GM12878 (cell line): Measurements from ENCODE around the gene PRCC. TPM values are rescaled to one million over a fixed set of nuclear protein-coding genes. Genes with fewer than 3 reads are reported as not detected.

ENCODE experiments used
- ATAC-seq: fragments of 200-7000 bp; cut with Tn5 transposase; 3 replicates; pipeline ENCODE4 v1.9.1; 2020; ENCODE audit warnings: mild to moderate bottlenecking, moderate library complexity
- BruUV-seq: library from RNA; stranded (reverse); fragments of 400-500 nt; replicated peaks from 2 replicates; lab custom pipeline; 2021; lab: Mats Ljungman, UMichigan
- CTCF ChIA-PET: fragments of 300-600 bp; sonication (Branson Sonifier 250); formaldehyde crosslinking; extraction: SDS; loops from one replicate; lab custom pipeline; 2021; ENCODE audit warnings: inconsistent platforms; lab: Yijun Ruan, JAX
- POLR2A ChIA-PET: fragments of 350-600 bp; formaldehyde crosslinking; extraction: SDS; loops from one replicate; lab custom pipeline; 2021; ENCODE audit warnings: inconsistent platforms; lab: Charles Lee
- RAD21 ChIA-PET: fragments of 300-600 bp; sonication (Branson Sonifier 250); formaldehyde crosslinking; loops from one replicate; lab custom pipeline; 2023; ENCODE audit warnings: antibody characterized with exemption; ENCODE audit not compliant: unreplicated experiment; lab: Charles Lee
- SMC1A ChIA-PET: fragments of 300-600 bp; sonication (Branson Sonifier 250); formaldehyde crosslinking; loops from one replicate; lab custom pipeline; 2023; ENCODE audit not compliant: unreplicated experiment, uncharacterized antibody; lab: Charles Lee
- DNase-seq: peaks from one replicate; pipeline ENCODE4 v3.0.0-alpha.2; 2011; ENCODE audit warnings: low read depth, low spot score
- FAIRE-seq: peaks from 3 replicates; lab custom pipeline; 2011; peaks lifted over from hg19 to GRCh38; lab: Jason Lieb, UNC
- H2AFZ ChIP-seq: 2 replicates; pipeline ENCODE4 v1.6.0; 2011; ENCODE audit warnings: low read depth, low read length, control low read depth; ENCODE audit not compliant: control insufficient read depth
- H3K27ac ChIP-seq: 2 replicates; pipeline ENCODE4 v1.5.1; 2011; ENCODE audit warnings: control low read depth; ENCODE audit not compliant: control insufficient read depth, insufficient read depth
- H3K27me3 ChIP-seq, 2 experiments: replicated peaks in 1 of 2; 2 replicates each; pipeline versions ENCODE4 v1.6.0 to v1.6.1; 2011; ENCODE audit warnings: low read length in 1 of 2; ENCODE audit not compliant: control insufficient read depth in 2 of 2, insufficient read depth in 2 of 2
- H3K36me3 ChIP-seq, 2 experiments: 2 replicates each; pipeline ENCODE4 v1.5.1; 2011; ENCODE audit warnings: low read length in 1 of 2; ENCODE audit not compliant: control insufficient read depth in 2 of 2, insufficient read depth in 2 of 2
- H3K4me1 ChIP-seq: 2 replicates; pipeline ENCODE4 v1.6.1; 2011; ENCODE audit warnings: mild to moderate bottlenecking, low read length, moderate library complexity, mixed read lengths; ENCODE audit not compliant: control insufficient read depth, insufficient read depth
- H3K4me2 ChIP-seq: 2 replicates; pipeline ENCODE4 v1.6.0; 2011; ENCODE audit warnings: control low read depth; ENCODE audit not compliant: control insufficient read depth, insufficient read depth
- H3K4me3 ChIP-seq: fragments of 200-600 bp; sonication (generic); 2 replicates; pipeline ENCODE4 v1.5.1; 2016
- H3K79me2 ChIP-seq: 2 replicates; pipeline ENCODE4 v1.6.0; 2011; ENCODE audit warnings: low read length; ENCODE audit not compliant: control insufficient read depth, insufficient read depth
- H3K9ac ChIP-seq: 2 replicates; pipeline ENCODE4 v1.8.0; 2011; ENCODE audit warnings: low read length, control low read depth, mixed read lengths; ENCODE audit not compliant: control insufficient read depth, insufficient read depth
- H3K9me3 ChIP-seq: replicated peaks from 3 replicates; pipeline ENCODE4 v1.5.1; 2011; ENCODE audit warnings: mild to moderate bottlenecking, low read length; ENCODE audit not compliant: control insufficient read depth, insufficient read depth
- H4K20me1 ChIP-seq: 2 replicates; pipeline ENCODE4 v1.6.0; 2011; ENCODE audit not compliant: control insufficient read depth, insufficient read depth
- ATF7 ChIP-seq: fragments of 450-650 bp; IDR thresholded peaks from 2 replicates; pipeline ENCODE4 v1.6.1; 2016; ENCODE audit warnings: low read depth, mild to moderate bottlenecking
- CBFB ChIP-seq: IDR thresholded peaks from 2 replicates; pipeline ENCODE4 v1.6.1; 2016; ENCODE audit warnings: antibody characterized with exemption, low read depth
- EED ChIP-seq: sonication (generic); IDR thresholded peaks from 2 replicates; pipeline ENCODE4 v1.6.1; 2016; ENCODE audit warnings: antibody characterized with exemption, low read depth
- EP300 ChIP-seq, 2 experiments: fragments of 150-350 bp in 1 of 2; IDR thresholded peaks; 2 replicates each; pipeline ENCODE4 v1.6.1; 2011 to 2012; ENCODE audit warnings: low read depth in 2 of 2, low read length in 2 of 2, borderline replicate concordance in 1 of 2, improper control_type of control experiment in 1 of 2, inconsistent platforms in 1 of 2; ENCODE audit not compliant: control insufficient read depth in 1 of 2
- GABPA ChIP-seq: IDR thresholded peaks from 2 replicates; pipeline ENCODE4 v1.6.1; 2014; ENCODE audit warnings: antibody characterized with exemption, low read depth, mild to moderate bottlenecking, inconsistent platforms
- HDAC2 ChIP-seq: fragments of 200-600 bp; sonication (generic); IDR thresholded peaks from 2 replicates; pipeline ENCODE4 v1.6.1; 2017
- MXI1 ChIP-seq: fragments of 150-350 bp; IDR thresholded peaks from 2 replicates; pipeline ENCODE4 v1.6.1; 2011; ENCODE audit warnings: low read depth, mild to moderate bottlenecking, inconsistent platforms, low read length, improper control_type of control experiment
- NR2F1 ChIP-seq: fragments of 450-650 bp; conservative IDR thresholded peaks from 2 replicates; pipeline ENCODE4 v1.6.1; 2017; ENCODE audit warnings: mild to moderate bottlenecking
- SPI1 ChIP-seq: IDR thresholded peaks from 2 replicates; pipeline ENCODE4 v1.6.1; 2011; ENCODE audit warnings: low read depth, mild to moderate bottlenecking, low read length, moderate library complexity, borderline replicate concordance; ENCODE audit not compliant: insufficient read depth
- YBX1 ChIP-seq: fragments of 450-650 bp; IDR thresholded peaks from 2 replicates; pipeline ENCODE4 v1.6.1; 2016; ENCODE audit warnings: antibody characterized with exemption
- WGBS: methylation state at CpG from one replicate; pipeline ENCODE4 v1.1.6; 2016; ENCODE audit warnings: low lambda C conversion rate; ENCODE audit not compliant: insufficient replicate concordance, insufficient coverage; ENCODE audit errors: missing lambda C conversion rate; 5-methylcytosine and 5-hydroxymethylcytosine counted together
- in situ Hi-C: fragments of 300-500 bp; cut with MboI; formaldehyde crosslinking; loops from 9 replicates; pipeline ENCODE4 v1.14.3; 2018; ENCODE audit warnings: mixed read lengths
- intact Hi-C: fragments of 100-400 bp; cut with micrococcal nuclease; formaldehyde crosslinking; loops from one replicate; pipeline ENCODE4 v1.14.2; 2022; ENCODE audit not compliant: unreplicated experiment
- polyA plus RNA-seq, 11 experiments: library from polyadenylated mRNA; depleted of rRNA in 4 of 11; unstranded in 6 of 11; stranded (reverse) in 5 of 11; fragments of >200 nt; fragmentation: Nextera tagmentation in 4 of 11; fragmentation: Illumina TruSeq in 1 of 11; extraction: Ambion mirVana in 4 of 11; extraction: Trizol in 1 of 11; gene quantifications; 1 replicate in 1 of 11; 2 replicates in 10 of 11; pipeline versions ENCODE4 v1.2.1 to v1.2.3, GENCODE V29; 2011 to 2016; ENCODE audit warnings: inconsistent platforms in 2 of 11, missing spikeins in 2 of 11, low read depth in 1 of 11
- total RNA-seq, 4 experiments: library from RNA; depleted of rRNA in 3 of 4; stranded (reverse); fragments of >200 nt in 3 of 4; fragmentation: Illumina TruSeq in 1 of 4; extraction: Trizol in 1 of 4; gene quantifications; 2 replicates each; pipeline versions ENCODE4 v1.2.1 to v1.2.3, GENCODE V29; 2013 to 2021
- TF ChIP-seq, protein P1 (sequence below): IDR thresholded peaks from 2 replicates; pipeline ENCODE4 v1.6.1; 2011; ENCODE audit warnings: low read depth, low read length, improper control_type of control experiment, borderline replicate concordance
- TF ChIP-seq, protein P2 (sequence below): fragments of 450-650 bp; IDR thresholded peaks from 2 replicates; pipeline ENCODE4 v1.6.1; 2016; ENCODE audit warnings: mild to moderate bottlenecking
- TF ChIP-seq, protein P3 (sequence below): fragments of 450-650 bp; IDR thresholded peaks from 2 replicates; pipeline ENCODE4 v1.6.1; 2017; ENCODE audit warnings: low read depth, mild to moderate bottlenecking, moderate library complexity
- TF ChIP-seq, protein P4 (sequence below): fragments of 450-650 bp; IDR thresholded peaks from 2 replicates; pipeline ENCODE4 v1.6.1; 2016; ENCODE audit warnings: mild to moderate bottlenecking, moderate library complexity, borderline replicate concordance

The PRCC gene
- total and polyA plus RNA-seq, 10 of the 15 experiments (the other 5 are each of a cell fraction or from before 2014, with no cell fraction given): 23.8 to 132 (median 63.1) TPM

DNA sequence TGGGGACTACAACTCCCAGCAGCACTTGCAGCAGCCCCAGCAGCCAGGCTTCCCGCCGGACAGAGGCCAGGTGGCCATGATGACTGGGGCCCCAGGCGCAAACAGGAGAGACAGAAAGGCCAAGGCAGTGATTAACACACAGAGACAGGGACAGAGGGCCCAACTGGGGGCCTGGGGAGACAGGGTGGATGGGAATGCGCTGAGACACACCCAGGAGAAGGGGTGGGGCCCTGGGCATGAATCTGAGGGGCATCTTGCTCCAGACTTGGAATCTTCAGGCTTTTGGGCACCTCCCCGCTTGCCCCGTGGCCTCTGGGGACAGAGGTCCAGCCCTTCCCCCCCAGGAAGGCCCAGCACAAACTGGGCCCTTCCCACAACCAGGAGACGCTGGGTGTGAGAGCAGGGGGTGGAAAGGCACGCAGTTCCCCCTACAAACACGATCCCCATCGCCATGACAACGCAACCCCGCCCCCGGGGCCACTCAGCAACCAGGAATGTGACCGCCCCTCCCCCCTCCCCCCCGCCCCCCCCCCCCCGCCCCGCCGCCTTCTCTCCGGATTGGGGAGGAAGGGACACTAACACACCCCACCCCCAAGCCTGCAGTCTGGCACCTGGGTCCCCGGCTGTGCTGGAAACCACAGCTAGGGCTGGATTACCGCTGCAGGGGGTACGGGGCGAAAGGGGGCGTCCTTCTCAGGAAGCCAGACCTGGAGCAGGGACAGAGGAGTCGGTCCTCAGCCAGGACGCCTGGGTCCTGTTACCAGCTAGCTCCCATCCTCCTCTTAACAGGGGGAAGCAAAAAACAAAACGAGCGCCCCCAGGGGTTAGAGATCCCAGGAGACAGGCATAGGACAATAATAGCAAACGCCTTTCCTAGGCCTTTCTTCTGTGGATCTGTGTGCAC is 20.4 kb upstream of the PRCC start:
- intact Hi-C loops (loop anchor here (10.0 kb wide), 1 partner anchor 242 kb away; the partner anchor contains the start of gene MEF2D), in situ Hi-C loops (no loop called here)
- peak; percentile 61 for ATAC-seq
- SMC1A ChIA-PET: interaction anchor here (0.5 to 3.5 kb wide), 4 partner anchors 9 to 143 kb away, joined by 3 to 20 read pairs (median 9); partner anchors contain the start of gene PRCC
- CTCF ChIA-PET: interaction anchor here (0.6 to 1.9 kb wide), 5 partner anchors 19 to 145 kb away, joined by 3 to 16 read pairs (median 4); partner anchors contain the start of genes ISG20L2, METTL25B and PRCC
- POLR2A ChIA-PET: interaction anchor here (0.8 to 1.0 kb wide), 4 partner anchors 20 to 248 kb away, joined by 3 to 7 read pairs (median 4); partner anchors contain the start of gene PRCC
- H3K4me2 ChIP-seq: peak overlapping the region; percentile 99
- peaks cover 15% of the 10 kb centered on the region for H3K4me1 ChIP-seq
- H3K9me3 ChIP-seq: no peaks in the 10 kb centered on the region
- peak overlapping the region; percentile 99 for H3K27ac ChIP-seq
- H4K20me1 ChIP-seq: no peaks in the 10 kb centered on the region
- RAD21 ChIA-PET: interaction anchor here (1.0 to 2.2 kb wide), 2 partner anchors 20 to 57 kb away, joined by 4 to 12 read pairs; partner anchors contain the start of gene METTL25B
- H2AFZ ChIP-seq: no peak overlapping the region
- H3K4me3 ChIP-seq: peak overlapping the region; percentile 99
- peak overlapping the region; percentile 98 for H3K9ac ChIP-seq
- H3K79me2 ChIP-seq: peaks cover 71% of the 10 kb centered on the region
- WGBS: 7% methylated on average over 20 of the region's 29 CpGs
- no peaks in the 10 kb centered on the region for H3K27me3 ChIP-seq
- DNase-seq: no peak
- BruUV-seq: no TSS peak
- no peak for FAIRE-seq
- H3K36me3 ChIP-seq: peaks cover 22 to 23% of the 10 kb centered on the region in 2 experiments
- TF ChIP-seq EED (peak; percentile 10; the same call in 1 of the 2 replicates), CBFB (no peak), HDAC2 (no peak), ATF7 (no peak), MXI1 (peak; percentile 63; the same call in 1 of the 2 replicates), EP300 (IDR thresholded peaks at IDR 0.05; ENCODE audit: borderline replicate concordance in 1 of 2, control insufficient read depth in 1 of 2, low read depth in 2 of 2, low read length in 2 of 2) (no peak), SPI1 (no peak), NR2F1 (peak; percentile 37; the same call in 1 of the 2 replicates), YBX1 (no peak), GABPA (no peak)
- TF ChIP-seq, protein P1, sequence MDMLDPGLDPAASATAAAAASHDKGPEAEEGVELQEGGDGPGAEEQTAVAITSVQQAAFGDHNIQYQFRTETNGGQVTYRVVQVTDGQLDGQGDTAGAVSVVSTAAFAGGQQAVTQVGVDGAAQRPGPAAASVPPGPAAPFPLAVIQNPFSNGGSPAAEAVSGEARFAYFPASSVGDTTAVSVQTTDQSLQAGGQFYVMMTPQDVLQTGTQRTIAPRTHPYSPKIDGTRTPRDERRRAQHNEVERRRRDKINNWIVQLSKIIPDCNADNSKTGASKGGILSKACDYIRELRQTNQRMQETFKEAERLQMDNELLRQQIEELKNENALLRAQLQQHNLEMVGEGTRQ: no peak
- TF ChIP-seq, protein P2, sequence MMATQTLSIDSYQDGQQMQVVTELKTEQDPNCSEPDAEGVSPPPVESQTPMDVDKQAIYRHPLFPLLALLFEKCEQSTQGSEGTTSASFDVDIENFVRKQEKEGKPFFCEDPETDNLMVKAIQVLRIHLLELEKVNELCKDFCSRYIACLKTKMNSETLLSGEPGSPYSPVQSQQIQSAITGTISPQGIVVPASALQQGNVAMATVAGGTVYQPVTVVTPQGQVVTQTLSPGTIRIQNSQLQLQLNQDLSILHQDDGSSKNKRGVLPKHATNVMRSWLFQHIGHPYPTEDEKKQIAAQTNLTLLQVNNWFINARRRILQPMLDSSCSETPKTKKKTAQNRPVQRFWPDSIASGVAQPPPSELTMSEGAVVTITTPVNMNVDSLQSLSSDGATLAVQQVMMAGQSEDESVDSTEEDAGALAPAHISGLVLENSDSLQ: peak; percentile 28; the same call in 1 of the 2 replicates
- TF ChIP-seq, protein P3, sequence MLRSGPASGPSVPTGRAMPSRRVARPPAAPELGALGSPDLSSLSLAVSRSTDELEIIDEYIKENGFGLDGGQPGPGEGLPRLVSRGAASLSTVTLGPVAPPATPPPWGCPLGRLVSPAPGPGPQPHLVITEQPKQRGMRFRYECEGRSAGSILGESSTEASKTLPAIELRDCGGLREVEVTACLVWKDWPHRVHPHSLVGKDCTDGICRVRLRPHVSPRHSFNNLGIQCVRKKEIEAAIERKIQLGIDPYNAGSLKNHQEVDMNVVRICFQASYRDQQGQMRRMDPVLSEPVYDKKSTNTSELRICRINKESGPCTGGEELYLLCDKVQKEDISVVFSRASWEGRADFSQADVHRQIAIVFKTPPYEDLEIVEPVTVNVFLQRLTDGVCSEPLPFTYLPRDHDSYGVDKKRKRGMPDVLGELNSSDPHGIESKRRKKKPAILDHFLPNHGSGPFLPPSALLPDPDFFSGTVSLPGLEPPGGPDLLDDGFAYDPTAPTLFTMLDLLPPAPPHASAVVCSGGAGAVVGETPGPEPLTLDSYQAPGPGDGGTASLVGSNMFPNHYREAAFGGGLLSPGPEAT: peak; percentile 55
- TF ChIP-seq, protein P4, sequence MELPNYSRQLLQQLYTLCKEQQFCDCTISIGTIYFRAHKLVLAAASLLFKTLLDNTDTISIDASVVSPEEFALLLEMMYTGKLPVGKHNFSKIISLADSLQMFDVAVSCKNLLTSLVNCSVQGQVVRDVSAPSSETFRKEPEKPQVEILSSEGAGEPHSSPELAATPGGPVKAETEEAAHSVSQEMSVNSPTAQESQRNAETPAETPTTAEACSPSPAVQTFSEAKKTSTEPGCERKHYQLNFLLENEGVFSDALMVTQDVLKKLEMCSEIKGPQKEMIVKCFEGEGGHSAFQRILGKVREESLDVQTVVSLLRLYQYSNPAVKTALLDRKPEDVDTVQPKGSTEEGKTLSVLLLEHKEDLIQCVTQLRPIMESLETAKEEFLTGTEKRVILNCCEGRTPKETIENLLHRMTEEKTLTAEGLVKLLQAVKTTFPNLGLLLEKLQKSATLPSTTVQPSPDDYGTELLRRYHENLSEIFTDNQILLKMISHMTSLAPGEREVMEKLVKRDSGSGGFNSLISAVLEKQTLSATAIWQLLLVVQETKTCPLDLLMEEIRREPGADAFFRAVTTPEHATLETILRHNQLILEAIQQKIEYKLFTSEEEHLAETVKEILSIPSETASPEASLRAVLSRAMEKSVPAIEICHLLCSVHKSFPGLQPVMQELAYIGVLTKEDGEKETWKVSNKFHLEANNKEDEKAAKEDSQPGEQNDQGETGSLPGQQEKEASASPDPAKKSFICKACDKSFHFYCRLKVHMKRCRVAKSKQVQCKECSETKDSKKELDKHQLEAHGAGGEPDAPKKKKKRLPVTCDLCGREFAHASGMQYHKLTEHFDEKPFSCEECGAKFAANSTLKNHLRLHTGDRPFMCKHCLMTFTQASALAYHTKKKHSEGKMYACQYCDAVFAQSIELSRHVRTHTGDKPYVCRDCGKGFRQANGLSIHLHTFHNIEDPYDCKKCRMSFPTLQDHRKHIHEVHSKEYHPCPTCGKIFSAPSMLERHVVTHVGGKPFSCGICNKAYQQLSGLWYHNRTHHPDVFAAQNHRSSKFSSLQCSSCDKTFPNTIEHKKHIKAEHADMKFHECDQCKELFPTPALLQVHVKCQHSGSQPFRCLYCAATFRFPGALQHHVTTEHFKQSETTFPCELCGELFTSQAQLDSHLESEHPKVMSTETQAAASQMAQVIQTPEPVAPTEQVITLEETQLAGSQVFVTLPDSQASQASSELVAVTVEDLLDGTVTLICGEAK: no peak; the same call in 1 of the 2 replicates
